HG03432 (cell line): ENCODE results near the gene MCTP1.
"Not testable (repeated sequence)": the region's sequence is repeated elsewhere in the genome, so short reads cannot be mapped to it uniquely, and the experiment has no call there.

ENCODE experiments used
- ATAC-seq: cut with Tn5 transposase; IDR thresholded peaks from one replicate; pipeline ENCODE4 v1.9.1; 2021; ENCODE audit warnings: mild to moderate bottlenecking, moderate library complexity; ENCODE audit not compliant: unreplicated experiment

Gene MCTP1

DNA sequence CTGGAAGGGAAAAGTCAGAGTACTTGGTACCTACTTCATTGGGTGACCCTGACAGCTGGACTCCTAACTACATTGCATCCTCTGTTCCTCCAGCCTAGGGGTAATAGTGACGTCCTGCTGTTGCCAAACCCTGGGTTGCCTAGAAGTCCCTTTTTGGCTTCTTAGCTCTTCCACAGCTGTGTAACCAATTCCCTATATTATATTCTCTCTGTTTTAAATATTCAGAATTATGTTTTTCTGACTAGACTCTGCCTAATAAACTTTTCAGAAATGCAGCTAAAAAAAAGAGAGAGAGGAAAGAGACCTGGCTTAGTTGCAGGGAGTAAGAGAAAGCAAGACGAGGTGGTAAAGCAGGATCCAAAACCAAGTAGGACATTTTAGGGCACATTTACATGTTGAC is 28.4 kb downstream of the MCTP1 start:
- ATAC-seq, result no peak

DNA sequence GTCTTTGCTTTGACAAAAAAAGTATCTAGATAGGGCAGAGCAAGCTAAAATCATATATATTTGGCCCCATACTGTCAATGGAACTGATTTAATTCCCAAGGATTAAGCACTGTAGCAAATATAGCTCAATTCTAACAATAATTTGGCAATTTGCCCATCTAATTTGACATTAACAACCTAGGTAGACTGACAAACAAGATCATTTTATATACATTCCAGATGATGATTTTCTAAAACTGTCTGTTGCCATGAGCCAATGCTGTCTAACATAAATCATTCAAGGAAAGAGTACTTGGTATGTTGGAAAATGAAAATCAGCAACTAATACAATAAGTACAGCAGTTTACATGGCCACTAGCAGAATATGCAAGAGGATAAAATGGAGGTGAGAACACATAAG is 32.1 kb downstream of the MCTP1 start:
- no peak for ATAC-seq

DNA sequence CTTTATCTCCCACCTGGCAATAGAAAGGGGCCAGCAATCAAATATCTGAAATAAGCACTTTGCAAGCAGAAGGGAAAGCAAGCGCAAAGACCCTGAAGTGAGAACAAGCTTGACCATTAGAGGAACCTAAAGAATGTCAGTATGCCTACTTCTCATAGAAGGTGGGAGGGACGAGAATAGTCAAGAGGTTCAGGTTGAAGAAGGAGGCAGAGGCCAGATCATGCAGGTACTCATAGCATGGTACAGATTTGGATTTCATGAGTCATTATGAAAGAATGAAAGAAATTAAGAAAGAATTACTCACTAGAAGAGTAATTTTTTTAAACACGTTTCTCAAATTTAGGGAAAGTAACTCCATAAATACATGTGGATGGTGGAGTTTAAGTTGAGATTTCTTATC is 33.7 kb downstream of the MCTP1 start:
- no peak for ATAC-seq

DNA sequence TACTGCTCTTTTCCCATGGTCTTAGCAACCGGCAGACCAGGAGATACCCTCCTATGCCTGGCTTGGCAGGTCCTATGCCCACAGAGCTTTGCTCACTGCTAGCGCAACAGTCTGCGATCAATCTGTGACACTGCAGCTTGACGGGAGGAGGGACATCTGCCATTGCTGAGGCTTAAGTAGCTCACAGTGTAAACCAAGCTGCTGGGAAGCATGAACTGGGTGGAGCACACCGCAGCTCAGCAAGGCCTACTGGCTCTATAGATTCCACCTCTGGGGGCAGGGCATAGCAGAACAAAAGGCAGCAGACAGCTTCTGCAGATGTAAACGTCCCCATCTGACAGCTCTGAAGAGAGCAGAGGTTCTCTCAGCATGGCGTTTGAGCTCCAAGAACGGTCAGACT is 40.4 kb downstream of the MCTP1 start:
- ATAC-seq, result no peak

DNA sequence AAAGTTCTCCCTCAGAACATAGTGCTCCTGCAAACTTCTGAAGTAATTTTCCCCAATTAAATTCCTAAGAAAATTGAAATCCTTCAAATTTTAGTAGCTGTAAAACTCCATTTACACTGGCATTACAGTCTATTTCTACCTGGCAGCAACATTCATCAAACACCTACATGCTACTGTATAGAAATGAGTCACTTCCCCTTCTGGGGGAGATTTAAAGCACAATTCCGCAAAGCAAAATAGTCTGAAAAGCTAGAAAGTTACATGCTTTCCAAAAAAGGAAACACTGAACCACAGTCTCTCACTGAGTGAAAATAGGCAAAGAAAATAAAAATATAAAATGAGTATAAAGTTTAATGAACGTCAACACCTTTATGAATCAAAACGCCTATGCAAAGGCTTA is 43.3 kb downstream of the MCTP1 start:
- peak; percentile 99 for ATAC-seq

DNA sequence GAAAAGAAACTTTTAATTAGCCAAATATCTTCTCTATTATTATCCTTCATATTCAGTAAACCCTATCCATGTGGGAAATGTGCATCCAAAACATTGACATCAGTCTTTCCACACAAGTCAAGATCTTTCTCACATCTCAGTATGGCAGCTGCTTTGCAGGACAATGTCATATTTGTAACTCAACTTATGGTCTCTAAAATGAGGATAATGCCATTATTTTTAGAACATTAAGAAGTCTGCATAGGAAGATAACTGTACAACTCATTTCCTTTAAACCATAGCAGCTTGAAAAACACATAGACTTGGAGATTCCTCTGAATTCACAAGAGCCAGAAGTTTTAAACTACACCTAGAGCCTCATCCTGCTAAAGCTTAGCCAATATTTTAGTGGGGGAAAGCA is 43.7 kb downstream of the MCTP1 start:
- no peak for ATAC-seq

DNA sequence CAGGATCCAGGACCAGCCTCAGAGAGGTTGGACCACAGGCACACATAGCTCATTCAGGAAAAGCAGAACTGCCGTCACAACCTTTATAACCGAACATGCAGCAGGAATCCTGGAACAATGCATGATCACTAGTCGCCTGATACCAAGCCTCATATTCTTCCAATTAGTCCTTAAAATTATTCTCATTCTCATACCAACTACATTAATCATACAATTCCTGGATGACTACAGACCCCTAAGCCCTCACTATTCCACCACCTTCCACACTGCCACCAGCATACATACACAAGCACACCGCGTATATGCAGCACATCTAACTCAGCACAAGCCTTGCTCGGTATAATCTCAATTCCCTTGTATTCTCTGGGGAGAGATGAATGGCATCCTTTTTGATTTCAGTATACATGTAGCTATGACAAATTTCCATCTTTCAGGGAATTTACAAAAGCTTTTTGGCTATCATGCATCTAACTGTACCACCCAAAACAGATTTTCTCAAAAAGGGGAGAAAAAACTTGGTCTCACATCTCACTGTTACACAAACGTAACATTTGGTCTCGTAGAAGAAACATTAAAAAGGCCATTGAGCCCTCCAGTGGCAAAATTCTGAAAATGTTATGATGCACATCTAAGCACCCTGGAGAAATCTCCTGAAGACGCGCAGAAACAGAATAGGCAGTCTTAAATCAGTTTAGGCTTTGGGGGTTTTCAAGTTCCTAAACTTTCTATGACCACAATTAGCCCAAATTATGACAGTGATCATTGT is 46.2 kb downstream of the MCTP1 start:
- no peak for ATAC-seq

DNA sequence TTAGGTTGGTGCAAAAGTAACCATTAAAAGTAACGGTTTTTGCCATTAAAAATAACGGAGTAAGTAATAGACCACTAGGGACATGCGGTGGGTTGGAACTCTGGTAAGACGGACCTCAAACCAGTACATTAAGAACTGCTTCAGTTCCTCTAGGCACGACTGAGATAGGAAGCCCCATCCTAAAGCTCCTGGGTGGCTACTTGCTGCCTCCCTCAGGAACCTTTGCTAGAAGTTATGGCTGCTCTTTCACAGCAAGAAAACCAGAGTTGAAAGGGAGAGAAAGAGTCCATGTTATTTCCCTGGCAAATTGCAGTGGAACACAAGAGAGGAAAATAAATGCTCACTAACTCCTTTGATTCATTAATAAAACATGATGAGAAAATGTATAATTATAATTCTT is 47.6 kb downstream of the MCTP1 start:
- no peak for ATAC-seq

DNA sequence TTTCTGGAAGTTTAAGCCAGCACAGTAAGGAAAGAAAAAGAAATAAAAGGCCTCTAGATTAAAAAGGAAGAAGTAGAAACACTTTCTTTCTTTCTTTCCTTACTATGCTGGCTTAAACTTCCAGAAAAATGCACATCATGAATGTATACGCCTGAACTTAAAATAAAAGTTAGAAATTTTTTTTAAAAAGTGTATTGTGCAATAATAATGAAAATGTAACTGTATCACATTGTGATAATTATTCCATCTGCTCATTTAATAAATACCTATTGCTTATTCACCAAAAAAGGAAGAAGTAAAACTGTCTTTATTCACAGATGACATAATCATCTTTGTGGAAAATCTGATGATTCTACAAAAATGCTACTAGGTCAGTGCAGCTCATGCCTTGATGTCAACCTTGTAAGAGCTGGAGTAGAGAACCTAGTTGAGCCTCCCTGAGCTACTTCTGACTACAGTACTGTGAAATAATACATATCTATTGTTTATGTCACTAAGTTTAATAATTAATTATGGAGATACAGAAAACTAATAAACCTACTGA is 49.4 kb downstream of the MCTP1 start:
- no peak for ATAC-seq

DNA sequence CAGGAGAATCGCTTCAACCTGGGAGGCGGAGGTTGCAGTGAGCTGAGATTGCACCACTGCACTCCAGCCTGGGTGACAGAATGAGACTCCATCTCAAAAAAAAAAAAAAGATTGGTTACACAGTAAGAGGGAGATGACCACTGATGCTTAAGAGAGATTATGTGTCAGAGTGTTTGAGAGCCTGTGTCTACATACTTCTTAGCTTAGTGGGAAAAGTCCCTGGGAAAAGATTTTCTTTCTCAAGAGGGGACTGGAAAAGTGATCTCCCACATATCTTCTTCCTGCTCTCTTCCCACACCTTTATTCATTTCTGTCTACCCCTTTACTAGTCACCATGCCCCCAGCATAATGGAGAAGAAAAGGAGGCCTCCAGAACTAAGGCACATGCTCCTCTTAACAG is 55.2 kb downstream of the MCTP1 start:
- no peak for ATAC-seq

DNA sequence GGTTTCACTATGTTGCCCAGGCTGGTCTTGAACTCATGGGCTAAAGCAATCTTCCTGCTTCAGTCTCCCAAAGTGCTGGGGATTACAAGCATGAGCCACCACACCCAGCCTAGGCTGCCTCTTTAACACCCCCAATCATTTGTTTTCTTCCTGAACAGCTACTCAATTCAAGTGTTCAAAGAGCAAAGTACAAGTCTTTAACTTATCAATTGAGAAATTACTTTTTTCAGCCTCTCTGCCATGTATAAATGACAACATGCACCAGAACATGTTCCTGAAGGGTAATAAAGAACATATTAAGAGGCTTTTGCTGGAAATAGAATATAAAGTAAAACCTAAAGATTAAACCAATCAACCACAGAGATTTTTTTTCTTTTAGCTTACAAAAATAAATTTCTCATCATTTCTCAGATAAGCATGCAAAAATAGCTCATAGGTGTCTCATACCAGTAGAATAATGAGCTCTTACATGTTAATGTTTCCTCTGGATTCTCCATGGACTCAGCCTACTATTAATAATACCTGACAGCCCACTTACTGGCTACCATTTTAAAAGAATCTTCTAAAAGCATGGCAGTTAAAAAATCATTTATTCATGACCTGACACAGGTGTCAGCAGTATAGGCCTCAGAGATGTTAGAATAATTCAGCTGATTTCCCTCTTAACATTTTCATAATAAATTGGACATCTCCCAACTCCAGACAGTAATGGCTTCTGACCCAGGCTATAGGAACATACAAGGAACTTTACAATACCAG is 60.0 kb downstream of the MCTP1 start:
- ATAC-seq, result no peak

DNA sequence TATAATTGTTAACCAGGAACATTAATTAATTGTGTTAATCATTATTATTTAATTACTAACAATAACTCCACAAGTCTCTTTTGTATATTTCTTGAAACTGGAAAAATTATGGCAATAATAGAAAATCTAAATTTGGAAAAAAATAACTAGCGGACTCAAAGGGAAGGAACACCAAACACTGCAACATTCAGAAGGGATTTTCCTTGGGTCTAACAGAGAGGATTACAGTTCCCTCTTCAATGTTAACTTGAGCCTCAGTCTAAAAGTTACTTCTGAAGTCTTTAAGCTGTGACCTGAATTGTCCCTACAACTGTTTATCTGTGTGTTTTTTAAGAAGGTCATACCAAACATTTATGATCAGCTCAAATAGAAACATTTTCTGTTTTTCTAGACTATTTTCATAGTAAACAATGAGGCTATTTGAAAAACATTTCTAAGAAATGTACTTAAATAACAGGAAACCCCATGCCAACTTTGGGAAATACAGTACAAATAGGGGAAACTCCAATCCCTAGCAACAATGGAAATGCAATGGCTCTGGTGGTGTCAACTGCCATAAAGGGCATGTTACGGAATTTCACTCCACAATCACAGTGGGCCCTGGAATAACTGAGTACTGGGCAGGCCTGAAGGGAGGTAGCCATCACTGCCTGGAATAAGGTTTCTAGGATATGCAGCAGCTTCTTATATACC is 61.2 kb downstream of the MCTP1 start:
- ATAC-seq, result no peak

DNA sequence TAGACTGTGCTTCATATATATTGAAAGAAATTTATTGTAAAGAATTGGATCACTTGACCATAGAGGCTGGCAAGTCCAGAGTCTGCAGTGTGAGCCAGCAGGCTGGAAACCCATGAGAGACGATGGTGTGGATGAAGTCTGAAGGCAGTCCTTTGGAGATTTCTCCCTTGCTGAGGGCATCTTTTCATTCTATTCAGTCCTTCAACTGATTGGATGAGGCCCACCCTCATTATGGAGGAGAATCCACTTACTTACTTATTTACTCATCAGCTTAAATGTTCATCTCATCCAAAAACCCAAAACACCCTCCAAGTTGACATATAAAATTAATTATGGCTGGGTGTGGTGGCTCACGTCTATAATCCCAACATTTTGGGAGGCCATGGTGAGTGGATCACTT is 62.1 kb downstream of the MCTP1 start:
- ATAC-seq, result no peak

DNA sequence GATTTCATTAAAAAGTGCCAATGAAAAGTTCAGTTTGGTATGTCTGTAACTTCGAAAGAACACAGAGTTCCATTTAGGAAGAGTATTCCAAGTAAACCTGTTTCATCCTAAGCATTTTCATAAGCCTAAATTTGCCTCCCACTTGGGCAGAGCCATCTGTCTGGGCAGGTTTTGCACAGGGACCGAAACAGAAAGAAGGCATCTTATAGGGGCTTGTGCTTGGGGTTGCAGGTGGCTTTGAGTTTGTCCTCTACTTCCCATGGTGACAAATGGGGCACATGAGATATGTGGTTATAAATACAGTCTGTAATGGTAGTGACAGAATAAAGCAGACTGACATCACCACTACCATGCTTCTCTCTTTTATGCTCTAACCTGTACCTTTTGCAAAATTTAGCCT is 63.7 kb downstream of the MCTP1 start:
- ATAC-seq, result no peak

DNA sequence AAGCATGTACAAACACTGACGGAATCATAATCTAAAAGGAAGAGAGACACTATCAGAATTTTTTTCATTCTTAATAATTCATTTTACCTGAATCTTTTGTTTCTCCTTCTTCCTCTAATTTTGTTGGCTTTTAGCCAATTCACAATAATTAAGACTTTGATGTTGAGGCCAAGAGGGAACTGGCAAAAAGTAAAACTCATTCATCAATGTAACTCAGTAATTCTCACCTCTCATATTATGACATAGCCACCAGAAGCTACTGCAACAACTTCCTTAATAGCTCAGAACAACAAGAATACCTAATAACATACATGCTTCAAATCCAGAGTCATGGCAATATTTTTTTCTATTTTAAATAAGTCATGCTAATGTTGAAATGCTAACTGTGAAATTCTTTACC is 64.5 kb downstream of the MCTP1 start:
- ATAC-seq, result no peak

DNA sequence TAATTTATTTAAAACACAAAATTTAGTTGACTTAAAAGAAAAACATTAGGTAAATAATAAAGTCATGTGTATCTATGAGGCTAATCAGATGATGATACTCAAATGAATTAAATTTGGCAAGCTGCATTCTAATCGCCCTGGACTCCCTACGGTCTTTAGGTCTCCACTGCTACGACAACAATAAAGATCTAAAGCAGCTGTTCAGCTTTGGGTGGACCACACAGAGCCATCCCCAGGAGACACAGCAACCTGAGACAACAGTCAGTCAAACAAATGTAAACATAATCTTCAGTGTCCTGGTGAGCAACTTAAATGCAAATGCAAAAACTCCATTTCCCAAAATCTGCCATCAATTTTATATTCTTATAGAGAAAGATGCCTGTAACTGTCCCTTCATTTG is 65.5 kb downstream of the MCTP1 start:
- no peak for ATAC-seq

DNA sequence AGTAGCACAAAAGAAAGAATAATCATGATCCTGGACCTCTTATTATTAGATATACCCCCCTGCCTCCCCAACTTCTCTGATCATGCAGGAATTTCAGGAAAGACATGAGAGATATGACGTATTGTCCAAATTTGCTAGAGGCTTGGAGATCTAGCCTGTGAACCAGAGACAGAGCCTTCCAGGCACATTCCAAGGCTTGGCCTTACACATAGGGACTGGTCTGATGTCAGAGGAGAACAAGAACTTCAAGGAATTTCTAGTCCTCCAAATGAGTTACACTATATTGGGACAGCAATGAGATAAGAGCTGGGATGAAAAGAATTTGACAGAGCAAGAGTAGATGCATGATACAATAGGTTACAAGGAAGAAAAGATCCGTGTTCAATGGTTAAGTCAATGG is 67.0 kb downstream of the MCTP1 start:
- no peak for ATAC-seq

DNA sequence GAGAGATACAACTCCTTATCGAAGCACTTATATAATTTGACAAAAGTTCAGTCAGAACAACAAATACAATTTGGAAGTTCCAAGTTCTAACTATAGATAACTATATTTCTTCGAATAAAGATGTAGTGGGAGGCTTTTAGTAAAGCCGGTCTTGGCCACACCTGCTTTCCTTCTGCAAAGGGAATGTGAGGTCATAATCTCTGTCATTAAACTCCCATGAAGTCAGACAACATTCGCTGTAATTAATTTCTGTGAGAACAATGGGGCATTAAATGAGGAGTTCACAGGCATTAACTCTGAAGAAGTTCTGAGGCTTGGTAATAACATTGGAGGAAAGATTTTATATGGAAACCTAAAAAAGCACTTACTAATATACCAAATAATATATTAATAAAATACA is 67.5 kb downstream of the MCTP1 start:
- ATAC-seq, result no peak

DNA sequence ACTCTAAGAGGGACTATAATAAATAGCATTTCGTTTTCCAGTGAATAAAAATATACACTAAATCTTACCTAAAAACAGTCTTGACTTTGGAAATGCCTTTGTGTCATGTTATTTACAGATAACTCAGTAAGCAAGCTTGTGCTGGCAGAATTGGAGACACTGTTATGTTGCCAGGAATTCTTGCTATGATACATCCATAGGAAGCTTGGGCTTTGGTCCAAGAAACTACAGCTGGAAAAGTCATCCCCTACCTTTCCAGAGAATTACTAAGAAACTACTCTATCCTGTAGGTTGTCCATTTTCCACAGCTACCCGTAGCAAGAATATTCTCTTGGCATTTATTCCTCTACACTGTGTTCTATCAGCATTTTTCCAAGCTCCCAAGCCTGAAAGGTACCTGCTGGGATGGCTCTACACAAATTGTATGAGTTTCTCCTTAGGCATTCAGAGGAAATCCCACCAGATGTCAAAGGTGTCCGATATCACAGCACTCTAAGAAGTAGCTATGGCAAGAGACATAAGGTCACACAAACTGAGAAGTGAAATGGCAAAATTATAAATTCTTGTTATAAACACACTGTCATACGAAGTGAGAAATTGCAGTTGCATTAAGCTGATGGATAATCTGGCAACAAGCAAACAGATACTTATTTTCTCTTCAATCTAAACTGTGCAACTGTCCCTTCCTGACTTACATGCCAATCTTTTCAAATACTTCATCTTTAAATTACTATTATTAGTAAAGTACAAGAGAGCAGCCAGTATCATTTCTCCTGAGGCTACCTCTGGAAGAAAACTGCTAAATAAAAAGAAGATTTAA is 68.5 kb downstream of the MCTP1 start:
- ATAC-seq, result no peak

DNA sequence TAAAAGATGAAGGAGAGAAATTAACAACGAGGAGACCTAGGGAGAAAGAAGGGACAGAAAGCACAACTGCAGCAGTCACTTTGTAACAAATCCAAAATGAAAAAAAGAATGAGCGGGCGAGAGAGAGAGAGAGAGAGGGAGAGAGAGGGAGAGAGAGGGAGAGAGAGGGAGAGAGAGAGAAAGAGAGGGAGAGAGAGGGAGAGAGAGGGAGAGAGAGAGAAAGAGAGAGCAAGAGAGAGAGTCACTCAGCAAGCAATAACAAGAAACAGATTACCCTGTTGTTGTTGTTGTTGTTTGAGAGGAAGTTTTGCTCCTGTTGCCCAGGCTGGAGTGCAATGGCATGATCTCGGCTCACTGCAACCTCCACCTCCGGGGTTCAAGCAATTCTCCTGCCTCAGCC is 77.1 kb downstream of the MCTP1 start:
- ATAC-seq, result not testable (repeated sequence)

DNA sequence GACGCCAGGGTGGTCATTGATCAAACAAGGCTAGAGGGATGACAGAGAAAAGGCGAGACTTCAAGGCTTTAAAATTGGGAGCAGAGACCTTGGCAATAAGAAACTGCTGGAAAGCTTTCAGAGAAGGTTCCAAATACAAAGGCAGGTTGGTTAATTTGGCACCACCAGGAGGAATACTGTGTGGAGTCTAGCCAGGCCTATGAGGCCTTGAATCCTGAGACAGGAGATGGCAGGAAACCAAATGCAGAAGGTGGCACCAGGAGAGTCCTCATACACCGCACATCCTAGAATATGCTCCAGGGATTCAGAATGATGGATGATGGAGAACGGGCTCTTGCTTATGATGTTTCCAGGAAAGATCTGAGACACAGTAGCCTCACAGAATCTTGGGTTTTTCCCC is 90.0 kb downstream of the MCTP1 start:
- ATAC-seq, result no peak
